Measurements from ENCODE around the gene TRABD2A.

GRCh38 chr2:84832772-84833461 lies 48.0 kb downstream of the TRABD2A start:
- TF ChIP-seq, protein P1, sequence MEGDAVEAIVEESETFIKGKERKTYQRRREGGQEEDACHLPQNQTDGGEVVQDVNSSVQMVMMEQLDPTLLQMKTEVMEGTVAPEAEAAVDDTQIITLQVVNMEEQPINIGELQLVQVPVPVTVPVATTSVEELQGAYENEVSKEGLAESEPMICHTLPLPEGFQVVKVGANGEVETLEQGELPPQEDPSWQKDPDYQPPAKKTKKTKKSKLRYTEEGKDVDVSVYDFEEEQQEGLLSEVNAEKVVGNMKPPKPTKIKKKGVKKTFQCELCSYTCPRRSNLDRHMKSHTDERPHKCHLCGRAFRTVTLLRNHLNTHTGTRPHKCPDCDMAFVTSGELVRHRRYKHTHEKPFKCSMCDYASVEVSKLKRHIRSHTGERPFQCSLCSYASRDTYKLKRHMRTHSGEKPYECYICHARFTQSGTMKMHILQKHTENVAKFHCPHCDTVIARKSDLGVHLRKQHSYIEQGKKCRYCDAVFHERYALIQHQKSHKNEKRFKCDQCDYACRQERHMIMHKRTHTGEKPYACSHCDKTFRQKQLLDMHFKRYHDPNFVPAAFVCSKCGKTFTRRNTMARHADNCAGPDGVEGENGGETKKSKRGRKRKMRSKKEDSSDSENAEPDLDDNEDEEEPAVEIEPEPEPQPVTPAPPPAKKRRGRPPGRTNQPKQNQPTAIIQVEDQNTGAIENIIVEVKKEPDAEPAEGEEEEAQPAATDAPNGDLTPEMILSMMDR (IDR thresholded peaks at IDR 0.05), result no peak
- no peak for TF ChIP-seq POLR2A (IDR thresholded peaks at IDR 0.05)
- TF ChIP-seq POLR2AphosphoS5 (IDR thresholded peaks at IDR 0.05), result no peak

Data from prostate gland (tissue), 2 donors.